ENCODE results near the gene IRAK1BP1. TPM values are rescaled to one million over a fixed set of nuclear protein-coding genes. Genes with fewer than 3 reads are reported as not detected.
A peak's percentile ranks its signal among the peaks of the same experiment; 100 is the strongest.
"Not testable (repeated sequence)": the region's sequence is repeated elsewhere in the genome, so short reads cannot be mapped to it uniquely, and the experiment has no call there.

IRAK1BP1 gene
- total RNA-seq, 1 donor from 2014 or later, result 6.2 TPM

DNA sequence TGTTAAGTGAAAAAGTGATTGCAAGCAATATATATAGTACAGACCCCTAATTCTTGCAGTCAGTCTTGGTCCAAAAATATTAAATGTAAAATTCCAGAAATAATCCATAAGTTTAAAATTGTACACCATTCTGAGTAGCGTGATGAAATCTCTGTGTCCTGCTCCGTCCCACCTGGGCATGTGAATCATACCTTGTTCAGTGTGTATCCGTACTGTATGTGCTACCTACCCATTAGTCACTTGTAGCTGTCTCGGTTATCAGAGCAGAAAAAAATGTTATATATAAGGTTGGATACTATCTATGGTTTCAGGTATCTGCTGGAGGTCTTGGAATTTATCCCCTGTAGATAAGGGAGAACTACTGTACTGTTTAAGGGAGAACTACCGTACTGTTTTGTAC is 16.3 kb downstream of the IRAK1BP1 start:
- DNase-seq, result no peak
- no peaks in the 10 kb centered on the region for H3K27me3 ChIP-seq (ENCODE audit: low read depth)
- H3K27ac ChIP-seq, result no peak overlapping the region
- no peak for ATAC-seq
- intact Hi-C loops (cut with DNase I), result no loop called here
- H3K36me3 ChIP-seq, result no peaks in the 10 kb centered on the region
- no peaks in the 10 kb centered on the region for H3K4me1 ChIP-seq
- TF ChIP-seq CTCF (IDR thresholded peaks at IDR 0.05), result no peak
- no peaks in the 10 kb centered on the region for H3K9me3 ChIP-seq
- H3K4me3 ChIP-seq, result no peak overlapping the region

GRCh38 chr6:78889901-78890300 is 22.6 kb downstream of the IRAK1BP1 start:
- H3K27me3 ChIP-seq (ENCODE audit: low read depth); H3K27ac ChIP-seq; H3K4me3 ChIP-seq; H3K9me3 ChIP-seq; H3K36me3 ChIP-seq; ATAC-seq; DNase-seq; H3K4me1 ChIP-seq; intact Hi-C loops (cut with DNase I): not testable (repeated sequence)

- ATAC-seq (no peak), DNase-seq (no peak)
- Histone ChIP-seq H3K36me3 (no peaks in the 10 kb centered on the region), H3K27me3 (ENCODE audit: low read depth) (no peaks in the 10 kb centered on the region), H3K4me1 (no peaks in the 10 kb centered on the region), H3K27ac (no peak overlapping the region), H3K4me3 (no peak overlapping the region), H3K9me3 (no peaks in the 10 kb centered on the region)
- no peak for TF ChIP-seq CTCF (IDR thresholded peaks at IDR 0.05)
- intact Hi-C loops (cut with DNase I), result no loop called here
These were observed 28.9 kb downstream of the IRAK1BP1 start for GRCh38 chr6:78896227-78896626.

GRCh38 chr6:78908621-78909020 is 41.3 kb downstream of the IRAK1BP1 start:
- ATAC-seq (no peak), DNase-seq (no peak)
- TF ChIP-seq CTCF (IDR thresholded peaks at IDR 0.05), result no peak
- Histone ChIP-seq H3K36me3 (peaks cover 5% of the 10 kb centered on the region), H3K4me3 (no peak overlapping the region), H3K4me1 (peaks cover 19% of the 10 kb centered on the region), H3K9me3 (no peaks in the 10 kb centered on the region), H3K27me3 (ENCODE audit: low read depth) (no peaks in the 10 kb centered on the region), H3K27ac (no peak overlapping the region)
- intact Hi-C loops (cut with DNase I), result no loop called here

GRCh38 chr6:78909391-78909790 is 42.0 kb downstream of the IRAK1BP1 start:
- H3K36me3 ChIP-seq, result no peaks in the 10 kb centered on the region
- ATAC-seq, result peak; percentile 68 to 69
- no peak for TF ChIP-seq CTCF (IDR thresholded peaks at IDR 0.05)
- H3K27me3 ChIP-seq (ENCODE audit: low read depth), result no peaks in the 10 kb centered on the region
- DNase-seq, result no peak
- intact Hi-C loops (cut with DNase I), result no loop called here
- H3K9me3 ChIP-seq, result no peaks in the 10 kb centered on the region
- H3K27ac ChIP-seq, result no peak overlapping the region
- peaks cover 19% of the 10 kb centered on the region for H3K4me1 ChIP-seq
- no peak overlapping the region for H3K4me3 ChIP-seq

DNA sequence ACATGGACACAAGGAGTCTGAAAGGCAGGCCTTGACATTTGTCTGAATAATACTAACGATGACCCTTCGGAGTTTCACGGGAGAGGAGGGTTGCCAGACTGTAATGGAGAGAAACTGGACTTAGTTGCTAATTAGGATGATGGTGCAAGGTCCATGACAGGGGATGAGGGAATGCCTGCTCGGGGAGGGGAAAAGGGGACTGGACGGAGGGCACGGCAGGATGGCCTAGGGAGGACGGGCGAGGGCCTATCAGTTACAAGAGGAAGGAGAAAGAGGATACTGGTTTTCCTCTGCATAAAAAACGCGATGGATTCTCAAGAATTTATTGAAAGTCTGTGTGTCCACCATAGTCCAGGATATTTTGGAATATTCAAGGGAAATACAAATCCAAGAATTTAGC is 42.7 kb downstream of the IRAK1BP1 start:
- H3K27me3 ChIP-seq (ENCODE audit: low read depth), result no peaks in the 10 kb centered on the region
- peaks cover 19% of the 10 kb centered on the region for H3K4me1 ChIP-seq
- peak overlapping the region; percentile 58 for H3K4me3 ChIP-seq
- intact Hi-C loops (cut with DNase I), result no loop called here
- ATAC-seq, result peak in 1 of 2 donors; percentile 33
- no peaks in the 10 kb centered on the region for H3K9me3 ChIP-seq
- no peak overlapping the region for H3K27ac ChIP-seq
- DNase-seq, result no peak
- TF ChIP-seq CTCF (IDR thresholded peaks at IDR 0.05), result no peak
- H3K36me3 ChIP-seq, result no peaks in the 10 kb centered on the region

All from lower lobe of right lung (tissue), 2 donors.